Neural cell (in vitro differentiated cells): ENCODE data around the gene CTRL. TPM values are rescaled to one million over a fixed set of nuclear protein-coding genes. Genes with fewer than 3 reads are reported as not detected.

ENCODE experiments used
- H2AFZ ChIP-seq: fragments of 200-600, 300-800 bp; sonication (generic), shearing (Covaris generic); 2 replicates; pipeline ENCODE4 v1.6.0; 2014; ENCODE audit warnings: low read depth, mild to moderate bottlenecking, antibody characterized with exemption, low read length, moderate library complexity
- H3F3A ChIP-seq: fragments of 200-600 bp; shearing (Covaris generic); 2 replicates; pipeline ENCODE4 v1.6.1; 2016; ENCODE audit warnings: mild to moderate bottlenecking, moderate library complexity, mixed read lengths, antibody characterized with exemption, low read length; ENCODE audit not compliant: insufficient read depth, poor library complexity, severe bottlenecking
- H3K27ac ChIP-seq: fragments of 200-600, 300-800 bp; sonication (generic), shearing (Covaris generic); 2 replicates; pipeline ENCODE4 v1.5.1; 2014; ENCODE audit warnings: mild to moderate bottlenecking, low read length, moderate library complexity
- H3K27me3 ChIP-seq: fragments of 300-800, 200-600 bp; sonication (generic), shearing (Covaris generic); 2 replicates; pipeline ENCODE4 v1.6.0; 2014; ENCODE audit warnings: mild to moderate bottlenecking, low read depth, low read length, moderate library complexity; ENCODE audit not compliant: insufficient read depth
- H3K36me3 ChIP-seq: fragments of 300-800, 200-600 bp; sonication (generic), shearing (Covaris generic); 2 replicates; pipeline ENCODE4 v1.5.1; 2014; ENCODE audit warnings: mild to moderate bottlenecking, antibody characterized with exemption, low read length, moderate library complexity; ENCODE audit not compliant: insufficient read depth
- H3K4me2 ChIP-seq: fragments of 300-800, 200-600 bp; sonication (generic), shearing (Covaris generic); 2 replicates; pipeline ENCODE4 v1.6.0; 2014; ENCODE audit warnings: mild to moderate bottlenecking, low read length
- H3K4me3 ChIP-seq: fragments of 300-800, 200-600 bp; sonication (generic), shearing (Covaris generic); 2 replicates; pipeline ENCODE4 v1.5.1; 2014; ENCODE audit warnings: mild to moderate bottlenecking, low read length, moderate library complexity
- H3K79me2 ChIP-seq: fragments of 200-600 bp; shearing (Covaris generic); replicated peaks from 2 replicates; pipeline ENCODE4 v1.6.0; 2014; ENCODE audit warnings: mild to moderate bottlenecking, low read length, moderate library complexity; ENCODE audit not compliant: insufficient read depth
- H3K9ac ChIP-seq: fragments of 300-800, 200-600 bp; sonication (generic), shearing (Covaris generic); 2 replicates; pipeline ENCODE4 v1.6.1; 2016; ENCODE audit warnings: mild to moderate bottlenecking, low read length, mixed read lengths
- H3K9me2 ChIP-seq: fragments of 200-600 bp; shearing (Covaris generic); 2 replicates; pipeline ENCODE4 v1.6.1; 2016; ENCODE audit warnings: mild to moderate bottlenecking, low read length, mixed read lengths; ENCODE audit not compliant: insufficient read depth
- H3K9me3 ChIP-seq: fragments of 200-600, 300-800 bp; sonication (generic), shearing (Covaris generic); 2 replicates; pipeline ENCODE4 v1.6.1; 2016; ENCODE audit warnings: mild to moderate bottlenecking, mixed run types, low read length, moderate library complexity, mixed read lengths
- H4K20me1 ChIP-seq: fragments of 200-600 bp; shearing (Covaris generic); 2 replicates; pipeline ENCODE4 v1.6.1; 2016; ENCODE audit warnings: mild to moderate bottlenecking, mixed run types; ENCODE audit not compliant: insufficient read depth
- CTCF ChIP-seq: fragments of 450-650 bp; IDR thresholded peaks from 2 replicates; pipeline ENCODE4 v1.5.1; 2014; ENCODE audit warnings: antibody characterized with exemption, mild to moderate bottlenecking, moderate library complexity; ENCODE audit not compliant: poor library complexity, severe bottlenecking
- EP300 ChIP-seq: fragments of 450-650 bp; conservative IDR thresholded peaks from 2 replicates; pipeline ENCODE4 v1.6.1; 2014; ENCODE audit warnings: antibody characterized with exemption, mild to moderate bottlenecking, moderate library complexity; ENCODE audit not compliant: poor library complexity, severe bottlenecking
- EZH2 ChIP-seq: fragments of 200-600, 300-800 bp; shearing (Covaris generic), sonication (generic); IDR thresholded peaks from 2 replicates; pipeline ENCODE4 v1.6.1; 2014; ENCODE audit warnings: antibody characterized with exemption, low read length, borderline replicate concordance, mild to moderate bottlenecking; ENCODE audit not compliant: insufficient read depth, poor library complexity, severe bottlenecking
- MXI1 ChIP-seq: fragments of 450-650 bp; conservative IDR thresholded peaks from 2 replicates; pipeline ENCODE4 v1.6.1; 2014; ENCODE audit warnings: antibody characterized with exemption, mild to moderate bottlenecking; ENCODE audit not compliant: poor library complexity, severe bottlenecking
- POLR2AphosphoS5 ChIP-seq: IDR thresholded peaks from 2 replicates; pipeline ENCODE4 v1.6.1; 2012
- RAD21 ChIP-seq: fragments of 450-650 bp; conservative IDR thresholded peaks from 2 replicates; pipeline ENCODE4 v1.6.1; 2014; ENCODE audit warnings: antibody characterized with exemption, mild to moderate bottlenecking, moderate library complexity
- REST ChIP-seq: IDR thresholded peaks from 2 replicates; pipeline ENCODE4 v1.6.1; 2012; ENCODE audit warnings: borderline replicate concordance
- SMC3 ChIP-seq: fragments of 450-650 bp; conservative IDR thresholded peaks from 2 replicates; pipeline ENCODE4 v1.6.1; 2014; ENCODE audit warnings: antibody characterized with exemption, mild to moderate bottlenecking, moderate library complexity; ENCODE audit not compliant: poor library complexity
- TAF1 ChIP-seq: IDR thresholded peaks from 2 replicates; pipeline ENCODE4 v1.6.1; 2012; ENCODE audit warnings: low read depth
- polyA plus RNA-seq: library from polyadenylated mRNA; depleted of rRNA; stranded (reverse); fragments of >200 nt; gene quantifications from 2 replicates; pipeline ENCODE4 v1.2.3, GENCODE V29; 2014

Gene CTRL
- polyA plus RNA-seq, 1 donor from 2014 or later = 3.8 TPM

GRCh38 chr16:67942510-67943255 lies 11.0 kb upstream of the CTRL start:
- no peaks in the 10 kb centered on the region for H3F3A ChIP-seq
- H3K4me3 ChIP-seq = no peak overlapping the region
- no peak for TF ChIP-seq EZH2
- TF ChIP-seq TAF1 = no peak
- TF ChIP-seq POLR2AphosphoS5 = no peak
- TF ChIP-seq SMC3 = no peak
- TF ChIP-seq EP300 = no peak
- no peak for TF ChIP-seq MXI1
- TF ChIP-seq CTCF = no peak
- TF ChIP-seq RAD21 = no peak
- TF ChIP-seq REST = no peak
- no peaks in the 10 kb centered on the region for H3K36me3 ChIP-seq
- no peaks in the 10 kb centered on the region for H3K27me3 ChIP-seq
- no peak overlapping the region for H3K4me2 ChIP-seq
- H3K79me2 ChIP-seq = no peaks in the 10 kb centered on the region
- no peaks in the 10 kb centered on the region for H3K9me3 ChIP-seq
- no peak overlapping the region for H3K27ac ChIP-seq
- no peak overlapping the region for H2AFZ ChIP-seq
- no peaks in the 10 kb centered on the region for H4K20me1 ChIP-seq
- H3K9ac ChIP-seq = no peak overlapping the region
- no peaks in the 10 kb centered on the region for H3K9me2 ChIP-seq

GRCh38 chr16:67942200-67942509 lies 10.5 kb upstream of the CTRL start:
- Histone ChIP-seq H3K27me3 (no peaks in the 10 kb centered on the region), H3K4me3 (no peak overlapping the region), H3K9ac (no peak overlapping the region), H3K9me3 (no peaks in the 10 kb centered on the region), H3F3A (no peaks in the 10 kb centered on the region), H3K79me2 (no peaks in the 10 kb centered on the region), H3K4me2 (no peak overlapping the region), H2AFZ (no peak overlapping the region), H3K27ac (no peak overlapping the region), H3K36me3 (no peaks in the 10 kb centered on the region), H3K9me2 (no peaks in the 10 kb centered on the region), H4K20me1 (no peaks in the 10 kb centered on the region)
- TF ChIP-seq MXI1 = no peak
- peak; percentile 51 for TF ChIP-seq CTCF
